IMR-90 (cell line): ENCODE results near the gene MAGI2.

Experiments used
- MXI1 ChIP-seq: IDR thresholded peaks from 2 replicates; pipeline ENCODE4 v1.6.1; 2012; ENCODE audit warnings: low read depth, mild to moderate bottlenecking, low read length, moderate library complexity, borderline replicate concordance
- POLR2A ChIP-seq: IDR thresholded peaks from 2 replicates; pipeline ENCODE4 v1.6.1; 2012; ENCODE audit warnings: mild to moderate bottlenecking, low read depth, low read length

- no peak for TF ChIP-seq POLR2A
- TF ChIP-seq MXI1: no peak
Observed at GRCh38 chr7:78007231-78007630, 1446.2 kb downstream of the MAGI2 start.
